PFSK-1 (cell line): ENCODE results near the gene F11.

Source experiments
- POLR2AphosphoS5 ChIP-seq: IDR thresholded peaks from 2 replicates; pipeline ENCODE4 v1.6.1; 2012; ENCODE audit warnings: low read depth, mild to moderate bottlenecking, control low read depth, low read length, moderate library complexity
- REST ChIP-seq, 2 experiments: IDR thresholded peaks; 2 replicates each; pipeline versions ENCODE4 v1.6.1 to v1.8.0; 2011 to 2012; ENCODE audit warnings: low read depth in 2 of 2, low read length in 2 of 2, control low read depth in 1 of 2, inconsistent platforms in 1 of 2, mild to moderate bottlenecking in 1 of 2, moderate library complexity in 1 of 2; ENCODE audit not compliant: insufficient read depth in 1 of 2
- SIN3A ChIP-seq: IDR thresholded peaks from 2 replicates; pipeline ENCODE4 v1.6.1; 2012; ENCODE audit warnings: mild to moderate bottlenecking, low read length, moderate library complexity, borderline replicate concordance; ENCODE audit not compliant: insufficient read depth

- TF ChIP-seq SIN3A = no peak
- TF ChIP-seq POLR2AphosphoS5 = no peak
- TF ChIP-seq REST (IDR thresholded peaks at IDR 0.05; ENCODE audit: insufficient read depth in 1 of 2, low read depth in 2 of 2, low read length in 2 of 2) = no peak
These were observed 25.0 kb upstream of the F11 start for GRCh38 chr4:186240848-186241491.
